Mesenchymal stem cell (in vitro differentiated cells and primary cell): Measurements from ENCODE around the gene KLHDC8A.

Experiments
- DNase-seq: peaks from one replicate; pipeline ENCODE4 v3.0.0-alpha.2; 2013
- H2AFZ ChIP-seq: one replicate; pipeline ENCODE4 v1.6.1; 2013; ENCODE audit warnings: low read depth, mild to moderate bottlenecking, control low read depth, inconsistent platforms, low read length, moderate library complexity
- H2AK5ac ChIP-seq: 2 replicates; pipeline ENCODE4 v1.6.1; 2013; ENCODE audit warnings: low read length, moderate library complexity, mild to moderate bottlenecking, inconsistent platforms; ENCODE audit not compliant: severe bottlenecking
- H2BK120ac ChIP-seq: one replicate; pipeline ENCODE4 v1.6.1; 2013; ENCODE audit warnings: low read depth, mild to moderate bottlenecking, inconsistent platforms, low read length, moderate library complexity
- H2BK12ac ChIP-seq, 2 experiments: one replicate each; pipeline ENCODE4 v1.6.1; 2013; ENCODE audit warnings: inconsistent platforms in 2 of 2, low read length in 2 of 2, mild to moderate bottlenecking in 2 of 2, moderate library complexity in 2 of 2, control low read depth in 1 of 2
- H2BK15ac ChIP-seq: one replicate; pipeline ENCODE4 v1.6.1; 2013; ENCODE audit warnings: mild to moderate bottlenecking, low read depth, inconsistent platforms; ENCODE audit not compliant: poor library complexity, severe bottlenecking
- H2BK5ac ChIP-seq: 2 replicates; pipeline ENCODE4 v1.6.1; 2013; ENCODE audit warnings: low read depth, mild to moderate bottlenecking, low read length, control low read depth, inconsistent platforms; ENCODE audit not compliant: poor library complexity, severe bottlenecking
- H3K14ac ChIP-seq, 2 experiments: one replicate each; pipeline ENCODE4 v1.6.1; 2013; ENCODE audit warnings: inconsistent platforms in 2 of 2, low read length in 2 of 2, control low read depth in 1 of 2, mild to moderate bottlenecking in 1 of 2, moderate library complexity in 1 of 2
- H3K18ac ChIP-seq, 2 experiments: one replicate each; pipeline ENCODE4 v1.6.1; 2013; ENCODE audit warnings: inconsistent platforms in 2 of 2, low read length in 2 of 2, control low read depth in 1 of 2, low read depth in 1 of 2, mild to moderate bottlenecking in 1 of 2
- H3K23ac ChIP-seq, 2 experiments: one replicate each; pipeline ENCODE4 v1.6.1; 2013; ENCODE audit warnings: inconsistent platforms in 2 of 2, low read length in 2 of 2, mild to moderate bottlenecking in 2 of 2, moderate library complexity in 2 of 2, control low read depth in 1 of 2
- H3K27ac ChIP-seq: 2 replicates; pipeline ENCODE4 v1.5.1; 2013; ENCODE audit warnings: mild to moderate bottlenecking, moderate library complexity, low read length, control low read depth, inconsistent platforms; ENCODE audit not compliant: poor library complexity, severe bottlenecking
- H3K27me3 ChIP-seq, 2 experiments: 2 replicates each; pipeline versions ENCODE4 v1.6.1 to v1.7.0; 2013; ENCODE audit warnings: low read length in 2 of 2, mild to moderate bottlenecking in 2 of 2, moderate library complexity in 2 of 2, control low read depth in 1 of 2, inconsistent platforms in 1 of 2; ENCODE audit not compliant: control insufficient read depth in 1 of 2, insufficient read depth in 1 of 2
- H3K36me3 ChIP-seq, 2 experiments: 2 replicates each; pipeline versions ENCODE4 v1.6.1 to v1.7.0; 2013; ENCODE audit warnings: low read length in 2 of 2, control low read depth in 1 of 2, inconsistent platforms in 1 of 2, low read depth in 1 of 2, mild to moderate bottlenecking in 1 of 2; ENCODE audit not compliant: insufficient read depth in 2 of 2, control insufficient read depth in 1 of 2
- H3K4ac ChIP-seq, 2 experiments: one replicate each; pipeline ENCODE4 v1.6.1; 2013; ENCODE audit warnings: inconsistent platforms in 2 of 2, low read length in 2 of 2, mild to moderate bottlenecking in 2 of 2, moderate library complexity in 2 of 2, control low read depth in 1 of 2, low read depth in 1 of 2
- H3K4me1 ChIP-seq: 2 replicates; pipeline ENCODE4 v1.6.1; 2013; ENCODE audit warnings: low read depth, low read length, control low read depth; ENCODE audit not compliant: control insufficient read depth, insufficient read depth
- H3K4me2 ChIP-seq: 2 replicates; pipeline ENCODE4 v1.6.1; 2013; ENCODE audit warnings: low read length, mild to moderate bottlenecking, inconsistent platforms; ENCODE audit not compliant: poor library complexity, severe bottlenecking
- H3K4me3 ChIP-seq, 2 experiments: 2 replicates each; pipeline versions ENCODE4 v1.5.1 to v1.7.0; 2013; ENCODE audit warnings: low read length in 2 of 2, mild to moderate bottlenecking in 2 of 2, control low read depth in 1 of 2, low read depth in 1 of 2; ENCODE audit not compliant: insufficient read depth in 1 of 2
- H3K79me1 ChIP-seq: replicated peaks from 2 replicates; pipeline ENCODE4 v1.6.1; 2013; ENCODE audit warnings: mild to moderate bottlenecking, control low read depth, low read length, inconsistent platforms; ENCODE audit not compliant: poor library complexity, severe bottlenecking
- H3K9ac ChIP-seq: 2 replicates; pipeline ENCODE4 v1.7.0; 2013; ENCODE audit warnings: mild to moderate bottlenecking, low read length, moderate library complexity
- H3K9me3 ChIP-seq: 2 replicates; pipeline ENCODE4 v1.7.0; 2013; ENCODE audit warnings: mild to moderate bottlenecking, low read length; ENCODE audit not compliant: control insufficient read depth
- H4K8ac ChIP-seq: one replicate; pipeline ENCODE4 v1.6.1; 2013; ENCODE audit warnings: inconsistent platforms, mild to moderate bottlenecking, low read length, moderate library complexity
- H4K91ac ChIP-seq: one replicate; pipeline ENCODE4 v1.6.1; 2013; ENCODE audit warnings: mild to moderate bottlenecking, low read length, inconsistent platforms
- WGBS: methylation state at CpG from one replicate; pipeline ENCODE4 v1.1.7; 2013; ENCODE audit warnings: mixed read lengths; 5-methylcytosine and 5-hydroxymethylcytosine counted together

Gene KLHDC8A

GRCh38 chr1:205359771-205360565, 3.2 kb upstream of the KLHDC8A start:
- Histone ChIP-seq H2BK5ac (no peak overlapping the region), H3K4me3 (no peak overlapping the region), H3K4ac (no peak overlapping the region), H3K23ac (no peak overlapping the region), H2BK12ac (no peak overlapping the region), H3K4me2 (no peak overlapping the region), H3K36me3 (no peaks in the 10 kb centered on the region), H3K14ac (peak overlapping the region in 1 of 2 experiments; percentile 22), H3K18ac (no peak overlapping the region), H3K9me3 (no peaks in the 10 kb centered on the region), H2AFZ (no peak overlapping the region), H4K91ac (no peak overlapping the region), H3K27ac (no peak overlapping the region), H3K79me1 (no peaks in the 10 kb centered on the region), H3K27me3 (peaks cover 50 to 64% of the 10 kb centered on the region in 2 experiments), H2AK5ac (no peak overlapping the region), H3K9ac (no peak overlapping the region), H3K4me1 (no peaks in the 10 kb centered on the region), H2BK15ac (no peak overlapping the region), H2BK120ac (no peak overlapping the region), H4K8ac (no peak overlapping the region)
- no peak for DNase-seq
- WGBS: 87% methylated on average over 11 of the region's 11 CpGs

DNA sequence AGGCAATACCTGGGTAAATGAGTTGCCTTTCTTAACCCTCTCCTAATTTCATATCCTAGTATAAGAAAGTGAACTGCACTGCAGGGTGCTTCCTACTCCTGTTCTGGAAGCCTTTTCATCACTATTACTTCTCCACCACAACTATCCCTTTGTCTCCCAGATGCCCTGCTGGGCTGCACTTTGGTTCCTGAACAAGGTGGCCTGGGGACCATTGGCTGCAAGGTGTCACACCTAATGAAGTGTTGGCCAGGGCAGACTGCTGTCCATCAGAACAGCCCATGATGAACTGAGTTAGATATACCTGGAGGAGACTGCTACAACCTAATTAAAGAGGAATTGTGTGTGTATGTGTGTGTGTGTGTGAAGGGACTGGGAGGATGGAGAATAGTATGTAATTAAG, 1.9 kb upstream of the KLHDC8A start:
- no peak overlapping the region for H3K14ac ChIP-seq
- no peak for DNase-seq
- no peak overlapping the region for H3K9ac ChIP-seq
- no peak overlapping the region for H2BK15ac ChIP-seq
- no peak overlapping the region for H3K18ac ChIP-seq
- no peak overlapping the region for H2BK12ac ChIP-seq
- H2BK5ac ChIP-seq: no peak overlapping the region
- H3K4me1 ChIP-seq: no peaks in the 10 kb centered on the region
- H3K36me3 ChIP-seq: no peaks in the 10 kb centered on the region
- no peak overlapping the region for H4K91ac ChIP-seq
- H2AK5ac ChIP-seq: no peak overlapping the region
- H3K79me1 ChIP-seq: no peaks in the 10 kb centered on the region
- no peak overlapping the region for H3K4ac ChIP-seq
- H2BK120ac ChIP-seq: no peak overlapping the region
- H4K8ac ChIP-seq: no peak overlapping the region
- no peak overlapping the region for H3K27ac ChIP-seq
- H3K4me3 ChIP-seq: no peak overlapping the region
- no peaks in the 10 kb centered on the region for H3K9me3 ChIP-seq
- no peak overlapping the region for H2AFZ ChIP-seq
- H3K4me2 ChIP-seq: no peak overlapping the region
- no peak overlapping the region for H3K23ac ChIP-seq
- peaks cover 50 to 64% of the 10 kb centered on the region in 2 experiments for H3K27me3 ChIP-seq

- Histone ChIP-seq H3K23ac (no peak overlapping the region), H3K4me2 (no peak overlapping the region), H3K27me3 (peaks cover 55 to 63% of the 10 kb centered on the region in 2 experiments), H2BK120ac (no peak overlapping the region), H3K9me3 (no peaks in the 10 kb centered on the region), H3K9ac (no peak overlapping the region), H2BK5ac (no peak overlapping the region), H3K14ac (no peak overlapping the region), H4K91ac (no peak overlapping the region), H3K27ac (no peak overlapping the region), H2BK12ac (no peak overlapping the region), H4K8ac (no peak overlapping the region), H3K4me1 (no peaks in the 10 kb centered on the region), H3K4me3 (no peak overlapping the region), H2BK15ac (no peak overlapping the region), H3K4ac (no peak overlapping the region), H2AK5ac (no peak overlapping the region), H3K18ac (no peak overlapping the region), H3K79me1 (no peaks in the 10 kb centered on the region), H2AFZ (no peak overlapping the region), H3K36me3 (no peaks in the 10 kb centered on the region)
- 76% methylated on average over 2 of the region's 3 CpGs for WGBS
- DNase-seq: no peak
Measured at GRCh38 chr1:205357567-205357966, 845 bp upstream of the KLHDC8A start.

- no peak for DNase-seq
- Histone ChIP-seq H3K9ac (no peak overlapping the region), H3K4me3 (no peak overlapping the region), H2BK15ac (no peak overlapping the region), H3K79me1 (no peaks in the 10 kb centered on the region), H3K9me3 (no peaks in the 10 kb centered on the region), H2AFZ (no peak overlapping the region), H3K27me3 (peaks cover 51 to 52% of the 10 kb centered on the region in 2 experiments), H3K4me2 (no peak overlapping the region), H3K18ac (no peak overlapping the region), H3K14ac (no peak overlapping the region), H4K8ac (no peak overlapping the region), H3K23ac (no peak overlapping the region), H3K4ac (no peak overlapping the region), H3K36me3 (no peaks in the 10 kb centered on the region), H2BK120ac (no peak overlapping the region), H3K27ac (no peak overlapping the region), H4K91ac (no peak overlapping the region), H3K4me1 (no peaks in the 10 kb centered on the region), H2BK5ac (no peak overlapping the region), H2BK12ac (no peak overlapping the region), H2AK5ac (no peak overlapping the region)
- WGBS: 92% methylated on average over 3 of the region's 3 CpGs
Measured at GRCh38 chr1:205355075-205355453, 1.7 kb downstream of the KLHDC8A start.
